Upper lobe of right lung (tissue), 1 donor: ENCODE measurements around the gene FYN. TPM values are rescaled to one million over a fixed set of nuclear protein-coding genes. Genes with fewer than 3 reads are reported as not detected.

Source experiments
- ATAC-seq: fragments of 200-7000 bp; cut with Tn5 transposase; one replicate; pipeline ENCODE4 v1.9.1; 2020; ENCODE audit warnings: mild to moderate bottlenecking, moderate library complexity
- DNase-seq: peaks from one replicate; pipeline ENCODE4 v3.0.0-alpha.2; 2020
- H3K27ac ChIP-seq: fragments of 200-600 bp; one replicate; pipeline ENCODE4 v1.8.0; 2022
- H3K27me3 ChIP-seq: fragments of 200-600 bp; one replicate; pipeline ENCODE4 v1.8.0; 2022; ENCODE audit warnings: mild to moderate bottlenecking
- H3K36me3 ChIP-seq: fragments of 200-600 bp; one replicate; pipeline ENCODE4 v1.8.0; 2022
- H3K4me1 ChIP-seq: fragments of 200-600 bp; one replicate; pipeline ENCODE4 v1.8.0; 2022
- H3K4me3 ChIP-seq: fragments of 200-600 bp; one replicate; pipeline ENCODE4 v1.8.0; 2022; ENCODE audit warnings: mild to moderate bottlenecking
- H3K9me3 ChIP-seq: fragments of 200-600 bp; one replicate; pipeline ENCODE4 v1.8.0; 2022
- intact Hi-C: fragments of 100-400 bp; cut with DNase I; formaldehyde crosslinking; loops from one replicate; pipeline ENCODE4 v1.11.0; 2022
- total RNA-seq: library from RNA; stranded (reverse); fragmentation: NEBNext Ultra II Directional; extraction: Animal tissue kit (Norgen Biotek cat#: 25700); gene quantifications from one replicate; pipeline ENCODE4 v1.2.1, GENCODE V29; 2021
- TF ChIP-seq, protein P1 (sequence below): fragments of 200-600 bp; IDR thresholded peaks from one replicate; pipeline ENCODE4 v1.8.0; 2022; ENCODE audit warnings: antibody characterized with exemption
- donor health status: DM: no; HTN: yes; CAD: no; lungs with severe emphysema.

The FYN gene
- total RNA-seq, 1 donor from 2014 or later: 115 TPM

DNA sequence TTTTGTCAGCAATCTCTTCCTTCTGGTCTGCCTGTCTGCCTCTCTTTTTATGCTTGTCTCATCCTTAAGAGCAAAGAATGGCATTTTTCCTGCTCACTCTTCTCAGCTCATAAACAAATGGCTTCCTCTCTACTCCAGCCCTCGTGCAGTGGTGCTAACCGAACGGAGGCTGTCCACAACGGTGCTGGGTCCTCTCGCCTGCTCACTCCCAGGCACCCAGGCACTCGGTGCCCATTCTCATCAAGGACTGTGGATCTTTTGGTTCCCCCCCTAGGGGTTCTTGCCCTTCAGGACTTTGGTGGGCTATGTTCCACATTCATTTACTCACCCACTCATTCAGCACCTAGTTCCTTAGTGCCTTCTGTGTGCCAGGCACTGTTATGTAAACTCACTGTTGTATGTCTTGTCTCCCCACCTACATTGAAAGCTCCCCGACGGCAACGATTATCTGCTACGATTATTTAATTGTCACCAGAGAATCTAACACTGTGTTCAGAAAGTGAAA is 113.9 kb downstream of the FYN start:
- Histone ChIP-seq H3K4me3 (peak overlapping the region; percentile 30), H3K36me3 (no peaks in the 10 kb centered on the region), H3K27me3 (no peaks in the 10 kb centered on the region), H3K4me1 (peaks cover 45% of the 10 kb centered on the region), H3K27ac (peak overlapping the region; percentile 65), H3K9me3 (no peaks in the 10 kb centered on the region)
- DNase-seq: no peak
- peak; percentile 43 for ATAC-seq
- intact Hi-C loops: no loop called here
- TF ChIP-seq, protein P1, sequence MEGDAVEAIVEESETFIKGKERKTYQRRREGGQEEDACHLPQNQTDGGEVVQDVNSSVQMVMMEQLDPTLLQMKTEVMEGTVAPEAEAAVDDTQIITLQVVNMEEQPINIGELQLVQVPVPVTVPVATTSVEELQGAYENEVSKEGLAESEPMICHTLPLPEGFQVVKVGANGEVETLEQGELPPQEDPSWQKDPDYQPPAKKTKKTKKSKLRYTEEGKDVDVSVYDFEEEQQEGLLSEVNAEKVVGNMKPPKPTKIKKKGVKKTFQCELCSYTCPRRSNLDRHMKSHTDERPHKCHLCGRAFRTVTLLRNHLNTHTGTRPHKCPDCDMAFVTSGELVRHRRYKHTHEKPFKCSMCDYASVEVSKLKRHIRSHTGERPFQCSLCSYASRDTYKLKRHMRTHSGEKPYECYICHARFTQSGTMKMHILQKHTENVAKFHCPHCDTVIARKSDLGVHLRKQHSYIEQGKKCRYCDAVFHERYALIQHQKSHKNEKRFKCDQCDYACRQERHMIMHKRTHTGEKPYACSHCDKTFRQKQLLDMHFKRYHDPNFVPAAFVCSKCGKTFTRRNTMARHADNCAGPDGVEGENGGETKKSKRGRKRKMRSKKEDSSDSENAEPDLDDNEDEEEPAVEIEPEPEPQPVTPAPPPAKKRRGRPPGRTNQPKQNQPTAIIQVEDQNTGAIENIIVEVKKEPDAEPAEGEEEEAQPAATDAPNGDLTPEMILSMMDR: no peak

GRCh38 chr6:111758608-111759329 is 114.5 kb downstream of the FYN start:
- Histone ChIP-seq H3K27ac (peak overlapping the region; percentile 65), H3K9me3 (no peaks in the 10 kb centered on the region), H3K27me3 (no peaks in the 10 kb centered on the region), H3K4me3 (peak overlapping the region; percentile 30), H3K36me3 (no peaks in the 10 kb centered on the region), H3K4me1 (peaks cover 44% of the 10 kb centered on the region)
- ATAC-seq (no peak), DNase-seq (no peak)
- TF ChIP-seq, protein P1: no peak
- intact Hi-C loops: no loop called here

DNA sequence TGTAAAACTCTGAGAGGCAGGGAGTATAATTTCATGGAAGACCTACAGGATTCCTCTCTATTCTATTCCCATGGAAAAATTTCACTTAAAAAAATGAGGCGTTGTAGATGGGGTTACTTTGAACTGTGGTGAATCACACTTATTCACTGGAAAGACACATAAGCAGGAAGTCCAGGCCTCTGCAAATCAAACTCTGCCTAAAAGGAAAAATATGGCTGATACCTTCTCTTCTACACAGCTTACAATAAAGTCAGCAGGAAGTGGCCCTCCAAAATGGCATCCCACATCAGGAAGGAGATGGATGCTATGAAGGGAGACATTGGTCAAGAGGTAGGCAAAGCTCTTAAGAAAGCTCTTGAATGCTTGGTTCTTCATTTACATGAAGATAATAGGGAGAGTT is 115.9 kb downstream of the FYN start:
- Histone ChIP-seq H3K4me1 (peaks cover 32% of the 10 kb centered on the region), H3K36me3 (no peaks in the 10 kb centered on the region), H3K9me3 (no peaks in the 10 kb centered on the region), H3K27me3 (no peaks in the 10 kb centered on the region), H3K4me3 (no peak overlapping the region), H3K27ac (peak overlapping the region; percentile 48)
- intact Hi-C loops: no loop called here
- ATAC-seq (no peak), DNase-seq (no peak)
- TF ChIP-seq, protein P1: no peak

GRCh38 chr6:111754423-111754822 is 118.8 kb downstream of the FYN start:
- H3K27me3 ChIP-seq: no peaks in the 10 kb centered on the region
- no peak overlapping the region for H3K4me3 ChIP-seq
- intact Hi-C loops: no loop called here
- DNase-seq: no peak
- ATAC-seq: no peak
- H3K9me3 ChIP-seq: no peaks in the 10 kb centered on the region
- peaks cover 3% of the 10 kb centered on the region for H3K4me1 ChIP-seq
- no peaks in the 10 kb centered on the region for H3K36me3 ChIP-seq
- TF ChIP-seq, protein P1: no peak
- H3K27ac ChIP-seq: peak overlapping the region; percentile 39

- TF ChIP-seq, protein P1: no peak
- intact Hi-C loops: no loop called here
- no peak for DNase-seq
Observed at GRCh38 chr6:111753573-111753972, 119.7 kb downstream of the FYN start.

More at GRCh38 chr6:111753573-111753972, 119.7 kb downstream of the FYN start:
- no peaks in the 10 kb centered on the region for H3K27me3 ChIP-seq
- ATAC-seq: no peak
- H3K36me3 ChIP-seq: no peaks in the 10 kb centered on the region
- peak overlapping the region; percentile 47 for H3K27ac ChIP-seq
- H3K4me3 ChIP-seq: no peak overlapping the region
- no peaks in the 10 kb centered on the region for H3K4me1 ChIP-seq
- no peaks in the 10 kb centered on the region for H3K9me3 ChIP-seq
